ENCODE results near the gene XRN1. TPM values are rescaled to one million over a fixed set of nuclear protein-coding genes. Genes with fewer than 3 reads are reported as not detected.
A peak's percentile ranks its signal among the peaks of the same experiment; 100 is the strongest.

XRN1 gene
- total RNA-seq, 2 experiments from 2014 or later, result 88.8 to 89.8 TPM

GRCh38 chr3:142287866-142288638 is 159.8 kb downstream of the XRN1 start:
- no peak for DNase-seq
- Mint-ChIP-seq H3K4me1 (no peaks in the 10 kb centered on the region), H3K4me3 (no peak overlapping the region), H3K9me3 (peaks cover 6% of the 10 kb centered on the region), H3K27me3 (no peaks in the 10 kb centered on the region), H3K36me3 (peaks cover 8% of the 10 kb centered on the region), H3K27ac (no peak overlapping the region)
- POLR2A ChIA-PET, result no interaction called here
- ATAC-seq (ENCODE audit: low read depth), result no peak

GRCh38 chr3:142285083-142285517 is 162.7 kb downstream of the XRN1 start:
- Mint-ChIP-seq H3K27ac (no peak overlapping the region), H3K9me3 (peaks cover 6% of the 10 kb centered on the region), H3K4me1 (peaks cover 3% of the 10 kb centered on the region), H3K36me3 (peaks cover 4% of the 10 kb centered on the region), H3K4me3 (no peak overlapping the region), H3K27me3 (no peaks in the 10 kb centered on the region)
- POLR2A ChIA-PET, result no interaction called here
- ATAC-seq (ENCODE audit: low read depth), result no peak
- DNase-seq, result no peak

- no peak for ATAC-seq (ENCODE audit: low read depth)
- Mint-ChIP-seq H3K4me1 (peaks cover 7% of the 10 kb centered on the region), H3K36me3 (no peaks in the 10 kb centered on the region), H3K9me3 (no peaks in the 10 kb centered on the region), H3K27me3 (no peaks in the 10 kb centered on the region), H3K4me3 (no peak overlapping the region), H3K27ac (no peak overlapping the region)
- DNase-seq, result no peak
- POLR2A ChIA-PET, result no interaction called here
Measured at GRCh38 chr3:142282503-142282902, 165.3 kb downstream of the XRN1 start.

DNA sequence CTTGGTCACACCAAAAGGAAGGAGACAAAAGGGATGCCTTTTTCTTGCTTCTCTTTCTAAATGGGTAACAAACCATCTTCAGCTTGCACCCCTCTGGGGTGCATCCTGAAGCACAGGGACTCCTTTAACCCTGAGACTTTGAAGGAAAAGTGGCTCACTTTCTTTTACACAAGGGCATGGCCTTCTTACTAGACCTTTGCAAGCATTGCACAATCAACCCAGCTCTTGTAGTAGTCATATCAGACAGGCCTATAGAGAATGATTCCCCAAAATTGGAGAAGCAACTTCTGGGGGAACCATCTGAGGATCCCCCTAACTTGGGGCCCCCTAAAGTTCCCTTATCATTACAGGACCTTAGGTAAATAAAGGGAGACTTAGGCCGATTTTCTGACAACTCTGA is 166.4 kb downstream of the XRN1 start:
- DNase-seq, result no peak
- POLR2A ChIA-PET, result no interaction called here
- H3K27me3 Mint-ChIP-seq, result no peaks in the 10 kb centered on the region
- H3K9me3 Mint-ChIP-seq, result no peaks in the 10 kb centered on the region
- peaks cover 7% of the 10 kb centered on the region for H3K4me1 Mint-ChIP-seq
- no peak overlapping the region for H3K4me3 Mint-ChIP-seq
- no peak for ATAC-seq (ENCODE audit: low read depth)
- no peak overlapping the region for H3K27ac Mint-ChIP-seq
- no peaks in the 10 kb centered on the region for H3K36me3 Mint-ChIP-seq

DNA sequence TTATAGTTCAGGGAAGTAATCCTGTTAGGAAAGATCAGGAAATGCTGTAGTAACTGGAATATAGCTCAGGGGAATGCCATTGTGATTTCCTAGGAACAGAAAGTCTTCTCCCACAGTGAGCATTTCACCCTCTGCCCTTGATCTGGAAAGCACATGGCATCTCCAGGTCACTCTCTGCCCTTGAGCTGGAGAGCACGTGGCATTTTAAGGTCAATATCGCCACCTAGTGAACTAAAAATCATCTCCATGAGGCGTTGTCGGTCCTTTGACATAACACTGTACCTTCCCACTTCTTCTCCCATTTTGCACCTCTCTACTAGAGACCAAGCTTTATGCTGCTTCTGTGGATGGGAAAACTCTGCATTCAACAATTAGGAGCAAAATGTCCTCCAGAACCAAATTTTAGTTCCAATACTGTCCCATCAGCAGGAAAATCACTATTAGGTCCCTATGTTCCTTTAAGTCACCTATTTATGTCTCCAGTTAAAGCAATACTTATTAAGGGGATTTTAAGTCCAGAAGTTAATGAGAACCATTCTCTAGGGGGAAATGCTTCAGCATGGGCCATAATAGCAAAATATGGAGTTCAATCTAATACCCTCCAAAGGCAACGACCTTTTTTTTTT is 167.8 kb downstream of the XRN1 start:
- ATAC-seq (ENCODE audit: low read depth), result peak; percentile 94
- H3K9me3 Mint-ChIP-seq, result no peaks in the 10 kb centered on the region
- DNase-seq, result no peak
- peaks cover 12% of the 10 kb centered on the region for H3K4me1 Mint-ChIP-seq
- no peak overlapping the region for H3K4me3 Mint-ChIP-seq
- no peaks in the 10 kb centered on the region for H3K27me3 Mint-ChIP-seq
- POLR2A ChIA-PET, result no interaction called here
- H3K36me3 Mint-ChIP-seq, result no peaks in the 10 kb centered on the region
- no peak overlapping the region for H3K27ac Mint-ChIP-seq

DNA sequence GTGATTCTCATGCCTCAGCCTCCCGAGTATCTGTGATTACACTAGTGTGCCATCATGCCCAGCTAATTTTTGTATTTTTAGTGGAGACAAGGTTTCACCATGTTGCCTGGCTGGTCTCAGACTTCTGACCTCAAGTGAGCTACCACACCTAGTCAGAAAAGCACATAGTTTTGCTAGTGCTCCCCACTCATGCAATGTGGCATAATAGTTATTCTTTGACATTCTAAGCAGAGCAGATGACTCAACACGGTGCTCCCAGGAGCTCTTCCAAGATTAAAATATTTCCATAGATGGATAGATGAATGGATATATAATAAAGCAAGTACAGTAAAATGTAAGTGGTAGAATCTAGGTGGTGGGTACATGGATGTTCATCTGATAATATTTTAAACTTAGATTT is 169.4 kb downstream of the XRN1 start:
- Mint-ChIP-seq H3K4me1 (peaks cover 14% of the 10 kb centered on the region), H3K9me3 (no peaks in the 10 kb centered on the region), H3K27me3 (no peaks in the 10 kb centered on the region), H3K4me3 (no peak overlapping the region), H3K27ac (no peak overlapping the region), H3K36me3 (peaks cover 3% of the 10 kb centered on the region)
- POLR2A ChIA-PET, result no interaction called here
- ATAC-seq (ENCODE audit: low read depth) (no peak), DNase-seq (no peak)

DNA sequence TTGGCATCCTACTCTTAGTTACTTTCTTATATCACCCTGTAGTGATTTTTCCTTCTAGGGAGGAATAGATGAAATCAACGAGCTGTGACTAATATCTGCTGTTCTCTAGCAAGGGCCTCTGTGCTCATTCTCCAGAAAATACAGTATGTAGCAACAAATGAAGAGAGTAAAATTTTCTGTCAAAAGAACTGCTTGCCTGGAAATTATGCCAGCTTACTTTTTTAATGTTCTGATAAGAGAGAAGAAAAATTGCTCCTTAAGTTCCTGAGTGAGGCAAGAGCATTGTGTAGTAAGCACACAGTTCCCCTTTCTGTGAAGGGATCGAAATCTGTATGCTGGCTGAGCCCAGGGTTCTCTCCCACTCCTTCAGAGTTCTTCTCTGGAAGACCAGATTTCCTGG is 171.1 kb downstream of the XRN1 start:
- no peak for DNase-seq
- POLR2A ChIA-PET, result no interaction called here
- no peak overlapping the region for H3K27ac Mint-ChIP-seq
- H3K27me3 Mint-ChIP-seq, result no peaks in the 10 kb centered on the region
- H3K9me3 Mint-ChIP-seq, result no peaks in the 10 kb centered on the region
- no peak overlapping the region for H3K4me3 Mint-ChIP-seq
- no peak for ATAC-seq (ENCODE audit: low read depth)
- H3K36me3 Mint-ChIP-seq, result peaks cover 3% of the 10 kb centered on the region
- peaks cover 13% of the 10 kb centered on the region for H3K4me1 Mint-ChIP-seq

- Mint-ChIP-seq H3K36me3 (peaks cover 3% of the 10 kb centered on the region), H3K4me3 (no peak overlapping the region), H3K4me1 (peaks cover 15% of the 10 kb centered on the region), H3K27me3 (no peaks in the 10 kb centered on the region), H3K27ac (peak overlapping the region; percentile 36), H3K9me3 (no peaks in the 10 kb centered on the region)
- ATAC-seq (ENCODE audit: low read depth) (no peak), DNase-seq (no peak)
- POLR2A ChIA-PET, result no interaction called here
Measured at GRCh38 chr3:142275856-142276255, 172.0 kb downstream of the XRN1 start.

GRCh38 chr3:142274908-142275307 is 172.9 kb downstream of the XRN1 start:
- Mint-ChIP-seq H3K27me3 (no peaks in the 10 kb centered on the region), H3K4me3 (no peak overlapping the region), H3K27ac (no peak overlapping the region), H3K9me3 (no peaks in the 10 kb centered on the region), H3K36me3 (peaks cover 3% of the 10 kb centered on the region), H3K4me1 (peaks cover 19% of the 10 kb centered on the region)
- ATAC-seq (ENCODE audit: low read depth) (no peak), DNase-seq (no peak)
- POLR2A ChIA-PET, result no interaction called here

DNA sequence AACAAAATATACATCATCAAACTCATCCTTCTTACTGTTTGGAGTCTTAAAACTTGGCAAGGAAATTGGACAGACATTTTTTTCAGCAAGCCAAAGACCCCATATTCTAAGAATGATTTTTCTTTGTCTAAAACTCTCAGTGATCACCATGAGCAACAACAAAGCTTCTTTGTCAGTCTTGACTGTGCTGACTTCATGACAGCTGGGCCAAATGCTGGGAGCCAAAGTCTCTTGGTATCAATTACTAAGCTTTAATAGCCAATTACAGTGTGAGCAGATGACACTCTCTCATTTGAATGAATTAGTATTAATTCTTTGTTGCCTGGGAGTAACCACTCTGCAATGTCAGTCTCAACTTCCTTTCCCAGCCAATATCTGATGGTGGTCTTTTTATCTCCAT is 174.3 kb downstream of the XRN1 start:
- POLR2A ChIA-PET, result no interaction called here
- no peak overlapping the region for H3K27ac Mint-ChIP-seq

GRCh38 chr3:142272200-142272891 is 175.5 kb downstream of the XRN1 start:
- POLR2A ChIA-PET, result no interaction called here
- no peaks in the 10 kb centered on the region for H3K27me3 Mint-ChIP-seq

More for the DNA sequence above, 174.3 kb downstream of the XRN1 start:
- DNase-seq (no peak), ATAC-seq (ENCODE audit: low read depth) (no peak)
- no peaks in the 10 kb centered on the region for H3K27me3 Mint-ChIP-seq
- peaks cover 3% of the 10 kb centered on the region for H3K36me3 Mint-ChIP-seq
- H3K4me1 Mint-ChIP-seq, result peaks cover 19% of the 10 kb centered on the region
- H3K9me3 Mint-ChIP-seq, result no peaks in the 10 kb centered on the region
- no peak overlapping the region for H3K4me3 Mint-ChIP-seq

DNA sequence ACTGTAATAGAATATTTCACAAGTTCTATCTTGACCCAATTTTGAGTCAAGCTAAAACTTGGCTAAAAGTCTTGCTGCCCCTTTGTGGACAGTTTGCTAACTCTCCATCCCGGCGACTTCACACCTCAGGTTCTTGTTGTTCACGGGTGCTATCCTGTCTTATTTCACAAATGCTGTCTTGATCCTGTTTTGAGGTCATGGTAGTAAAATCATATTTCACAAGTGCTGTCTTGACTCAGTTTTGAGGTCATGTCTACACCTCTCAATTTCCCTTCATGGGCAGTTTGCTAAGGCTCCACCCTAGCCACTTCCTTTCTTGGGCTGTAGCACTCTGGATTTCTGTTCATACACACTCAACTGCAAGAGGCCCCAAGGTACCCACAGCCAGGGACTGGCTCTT is 177.4 kb downstream of the XRN1 start:
- peaks cover 5% of the 10 kb centered on the region for H3K36me3 Mint-ChIP-seq
- H3K9me3 Mint-ChIP-seq, result no peaks in the 10 kb centered on the region
- H3K4me1 Mint-ChIP-seq, result peaks cover 16% of the 10 kb centered on the region
- POLR2A ChIA-PET, result no interaction called here
- no peaks in the 10 kb centered on the region for H3K27me3 Mint-ChIP-seq
- DNase-seq (no peak), ATAC-seq (ENCODE audit: low read depth) (peak; percentile 96)
- peak overlapping the region; percentile 39 for H3K4me3 Mint-ChIP-seq
- peak overlapping the region; percentile 80 for H3K27ac Mint-ChIP-seq

More at GRCh38 chr3:142272200-142272891, 175.5 kb downstream of the XRN1 start:
- DNase-seq (no peak), ATAC-seq (ENCODE audit: low read depth) (no peak)
- Mint-ChIP-seq H3K4me3 (no peak overlapping the region), H3K36me3 (peaks cover 4% of the 10 kb centered on the region), H3K27ac (no peak overlapping the region), H3K9me3 (no peaks in the 10 kb centered on the region), H3K4me1 (peaks cover 20% of the 10 kb centered on the region)

DNA sequence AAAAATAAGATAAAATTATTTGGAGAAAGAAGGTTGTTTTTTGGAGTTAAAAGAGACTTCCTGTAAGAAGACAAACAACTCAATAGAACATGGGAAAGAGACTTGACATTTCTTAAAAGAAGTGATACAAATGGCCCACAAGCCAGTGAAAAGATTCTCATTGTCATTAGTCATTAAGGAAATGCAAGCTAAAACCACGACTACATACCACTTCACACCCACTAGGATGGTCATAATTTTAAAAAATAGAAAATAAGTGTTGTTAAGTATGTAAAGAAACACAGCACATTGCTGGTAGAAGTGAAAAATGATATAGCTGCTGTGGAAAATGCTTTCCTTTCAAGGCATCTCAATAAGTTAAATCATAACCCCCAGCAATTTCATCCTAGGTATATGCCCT is 178.1 kb downstream of the XRN1 start:
- POLR2A ChIA-PET, result no interaction called here
- Mint-ChIP-seq H3K4me1 (peaks cover 16% of the 10 kb centered on the region), H3K36me3 (peaks cover 5% of the 10 kb centered on the region), H3K4me3 (no peak overlapping the region), H3K27me3 (no peaks in the 10 kb centered on the region), H3K9me3 (no peaks in the 10 kb centered on the region), H3K27ac (no peak overlapping the region)
- DNase-seq (no peak), ATAC-seq (ENCODE audit: low read depth) (no peak)

- Mint-ChIP-seq H3K36me3 (peaks cover 2% of the 10 kb centered on the region), H3K4me1 (peaks cover 15% of the 10 kb centered on the region), H3K9me3 (no peaks in the 10 kb centered on the region), H3K27me3 (no peaks in the 10 kb centered on the region), H3K4me3 (no peak overlapping the region), H3K27ac (no peak overlapping the region)
- no peak for ATAC-seq (ENCODE audit: low read depth)
- DNase-seq, result no peak
- POLR2A ChIA-PET, result no interaction called here
Measured at GRCh38 chr3:142268426-142268825, 179.4 kb downstream of the XRN1 start.
